ENCODE data around the gene CCDC57.

DNA sequence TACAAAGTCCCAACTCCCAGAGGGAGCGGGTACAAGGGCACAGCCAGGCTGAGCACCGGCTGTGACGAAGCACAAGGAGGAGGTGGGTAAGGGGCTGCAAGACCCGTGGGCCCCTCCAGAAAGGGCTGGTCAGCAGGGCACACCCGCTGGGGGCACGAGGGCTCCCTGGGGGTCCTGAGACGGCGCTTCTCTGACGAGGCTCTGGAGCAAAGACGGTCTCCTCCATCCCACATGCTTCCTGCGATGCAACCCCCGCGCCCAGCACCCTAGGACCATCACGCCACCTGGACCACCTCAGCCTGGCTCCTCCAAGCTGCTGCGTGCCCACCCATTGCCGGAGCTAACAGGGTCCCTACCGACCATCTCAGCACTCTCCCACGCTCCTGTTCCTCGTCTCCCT, 8.7 kb downstream of the CCDC57 start:
- TF ChIP-seq, protein P1, sequence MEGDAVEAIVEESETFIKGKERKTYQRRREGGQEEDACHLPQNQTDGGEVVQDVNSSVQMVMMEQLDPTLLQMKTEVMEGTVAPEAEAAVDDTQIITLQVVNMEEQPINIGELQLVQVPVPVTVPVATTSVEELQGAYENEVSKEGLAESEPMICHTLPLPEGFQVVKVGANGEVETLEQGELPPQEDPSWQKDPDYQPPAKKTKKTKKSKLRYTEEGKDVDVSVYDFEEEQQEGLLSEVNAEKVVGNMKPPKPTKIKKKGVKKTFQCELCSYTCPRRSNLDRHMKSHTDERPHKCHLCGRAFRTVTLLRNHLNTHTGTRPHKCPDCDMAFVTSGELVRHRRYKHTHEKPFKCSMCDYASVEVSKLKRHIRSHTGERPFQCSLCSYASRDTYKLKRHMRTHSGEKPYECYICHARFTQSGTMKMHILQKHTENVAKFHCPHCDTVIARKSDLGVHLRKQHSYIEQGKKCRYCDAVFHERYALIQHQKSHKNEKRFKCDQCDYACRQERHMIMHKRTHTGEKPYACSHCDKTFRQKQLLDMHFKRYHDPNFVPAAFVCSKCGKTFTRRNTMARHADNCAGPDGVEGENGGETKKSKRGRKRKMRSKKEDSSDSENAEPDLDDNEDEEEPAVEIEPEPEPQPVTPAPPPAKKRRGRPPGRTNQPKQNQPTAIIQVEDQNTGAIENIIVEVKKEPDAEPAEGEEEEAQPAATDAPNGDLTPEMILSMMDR (conservative IDR thresholded peaks at IDR 0.05; ENCODE audit: low read depth, low read length): no peak
- no peak for TF ChIP-seq CEBPB (IDR thresholded peaks at IDR 0.05; ENCODE audit: low read depth, low read length)
- TF ChIP-seq POLR2A (IDR thresholded peaks at IDR 0.05; ENCODE audit: low read depth, low read length): no peak
- no peak for TF ChIP-seq MXI1 (IDR thresholded peaks at IDR 0.05; ENCODE audit: borderline replicate concordance, low read depth, low read length)
- TF ChIP-seq MAZ (IDR thresholded peaks at IDR 0.05; ENCODE audit: borderline replicate concordance, low read depth, low read length): no peak

All from IMR-90 (cell line).